ENCODE measurements around the gene DTYMK.

Gene DTYMK

DNA sequence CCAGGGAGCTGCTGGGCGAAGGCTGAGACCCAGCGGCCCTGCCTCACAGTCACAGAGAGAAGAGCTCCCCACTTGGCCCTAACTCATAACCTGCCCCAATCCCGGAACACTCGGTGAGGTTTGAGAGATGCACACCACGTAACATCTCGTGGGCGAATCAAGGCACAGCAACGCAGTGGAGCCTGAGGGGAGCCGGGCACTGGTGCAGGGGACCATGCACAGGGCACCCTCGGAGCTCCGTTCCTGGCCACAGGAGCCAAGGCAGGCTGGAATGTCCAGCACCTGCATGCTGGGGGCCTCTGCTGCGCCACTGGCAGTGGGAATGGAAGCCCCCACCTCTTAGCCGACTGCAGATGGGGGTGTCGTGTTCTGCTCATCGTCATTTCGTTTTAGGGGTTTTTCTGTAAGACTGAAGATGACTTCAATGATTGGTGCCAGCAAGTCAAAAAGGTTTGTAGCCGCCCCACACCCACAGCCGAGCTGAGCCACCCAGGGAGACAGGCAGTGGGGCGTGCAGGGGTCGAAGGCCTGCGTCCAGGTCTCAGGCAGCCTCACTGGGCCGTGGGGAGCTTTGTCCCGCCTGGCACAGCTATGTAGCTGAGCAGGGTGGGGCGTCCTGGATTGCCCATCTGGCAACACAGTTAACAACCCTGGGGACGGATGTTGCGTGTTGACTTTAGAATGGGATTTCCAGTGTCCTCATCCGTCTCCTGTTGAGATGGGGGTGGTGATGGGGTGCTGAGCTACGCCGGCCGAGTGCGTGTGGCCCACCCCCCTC is 16.1 kb downstream of the DTYMK start:
- Histone ChIP-seq H3K36me3 (ENCODE audit: insufficient read depth, low read length) (peaks cover 71% of the 10 kb centered on the region), H3K4me3 (ENCODE audit: low read depth, low read length, poor library complexity, severe bottlenecking) (no peak overlapping the region), H3K9me3 (ENCODE audit: low read length) (no peaks in the 10 kb centered on the region), H3K27ac (ENCODE audit: low read depth, low read length, poor library complexity, severe bottlenecking) (no peak overlapping the region), H3K4me1 (ENCODE audit: insufficient read depth, low read length, severe bottlenecking) (no peaks in the 10 kb centered on the region), H2AFZ (ENCODE audit: low read length) (no peak overlapping the region), H3K9ac (ENCODE audit: low read length) (no peak overlapping the region), H3K4me2 (ENCODE audit: low read length) (no peak overlapping the region), H4K20me1 (ENCODE audit: insufficient read depth, low read length) (no peaks in the 10 kb centered on the region), H3K27me3 (ENCODE audit: insufficient read depth, low read length) (no peaks in the 10 kb centered on the region), H3K79me2 (ENCODE audit: insufficient read depth, low read length) (no peaks in the 10 kb centered on the region), H3K9me2 (ENCODE audit: low read depth, low read length) (no peaks in the 10 kb centered on the region), H3F3A (ENCODE audit: insufficient read depth, low read length) (no peaks in the 10 kb centered on the region)
- no peak for TF ChIP-seq EZH2 (IDR thresholded peaks at IDR 0.05; ENCODE audit: borderline replicate concordance, low read length)
- TF ChIP-seq, protein P1, sequence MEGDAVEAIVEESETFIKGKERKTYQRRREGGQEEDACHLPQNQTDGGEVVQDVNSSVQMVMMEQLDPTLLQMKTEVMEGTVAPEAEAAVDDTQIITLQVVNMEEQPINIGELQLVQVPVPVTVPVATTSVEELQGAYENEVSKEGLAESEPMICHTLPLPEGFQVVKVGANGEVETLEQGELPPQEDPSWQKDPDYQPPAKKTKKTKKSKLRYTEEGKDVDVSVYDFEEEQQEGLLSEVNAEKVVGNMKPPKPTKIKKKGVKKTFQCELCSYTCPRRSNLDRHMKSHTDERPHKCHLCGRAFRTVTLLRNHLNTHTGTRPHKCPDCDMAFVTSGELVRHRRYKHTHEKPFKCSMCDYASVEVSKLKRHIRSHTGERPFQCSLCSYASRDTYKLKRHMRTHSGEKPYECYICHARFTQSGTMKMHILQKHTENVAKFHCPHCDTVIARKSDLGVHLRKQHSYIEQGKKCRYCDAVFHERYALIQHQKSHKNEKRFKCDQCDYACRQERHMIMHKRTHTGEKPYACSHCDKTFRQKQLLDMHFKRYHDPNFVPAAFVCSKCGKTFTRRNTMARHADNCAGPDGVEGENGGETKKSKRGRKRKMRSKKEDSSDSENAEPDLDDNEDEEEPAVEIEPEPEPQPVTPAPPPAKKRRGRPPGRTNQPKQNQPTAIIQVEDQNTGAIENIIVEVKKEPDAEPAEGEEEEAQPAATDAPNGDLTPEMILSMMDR (IDR thresholded peaks at IDR 0.05; ENCODE audit: low read length): no peak

DNA sequence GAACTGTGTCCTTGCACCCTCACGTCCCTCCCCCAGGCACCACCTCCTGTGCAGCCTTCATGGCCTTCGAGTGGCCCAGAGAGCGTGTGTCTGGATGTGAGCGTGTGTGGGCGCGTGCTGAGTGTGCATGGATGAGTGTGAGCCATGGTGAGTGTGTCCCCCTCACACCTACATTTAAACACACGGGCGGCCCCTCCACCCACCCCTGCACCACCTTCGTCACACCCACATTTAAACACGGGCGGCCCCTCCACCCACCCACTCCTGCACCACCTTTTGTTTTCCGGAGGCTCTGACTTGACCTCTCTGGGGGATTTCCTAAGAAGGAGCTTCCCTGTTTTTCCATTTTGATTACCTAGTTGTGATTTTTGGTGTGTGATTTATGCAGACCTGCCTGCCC is 17.8 kb downstream of the DTYMK start:
- Histone ChIP-seq H3K27ac (ENCODE audit: low read depth, low read length, poor library complexity, severe bottlenecking) (no peak overlapping the region), H3K79me2 (ENCODE audit: insufficient read depth, low read length) (no peaks in the 10 kb centered on the region), H3F3A (ENCODE audit: insufficient read depth, low read length) (no peaks in the 10 kb centered on the region), H3K4me2 (ENCODE audit: low read length) (no peak overlapping the region), H3K4me1 (ENCODE audit: insufficient read depth, low read length, severe bottlenecking) (no peaks in the 10 kb centered on the region), H3K9me3 (ENCODE audit: low read length) (no peaks in the 10 kb centered on the region), H2AFZ (ENCODE audit: low read length) (no peak overlapping the region), H4K20me1 (ENCODE audit: insufficient read depth, low read length) (no peaks in the 10 kb centered on the region), H3K36me3 (ENCODE audit: insufficient read depth, low read length) (peaks cover 64% of the 10 kb centered on the region), H3K27me3 (ENCODE audit: insufficient read depth, low read length) (no peaks in the 10 kb centered on the region), H3K4me3 (ENCODE audit: low read depth, low read length, poor library complexity, severe bottlenecking) (no peak overlapping the region), H3K9me2 (ENCODE audit: low read depth, low read length) (no peaks in the 10 kb centered on the region), H3K9ac (ENCODE audit: low read length) (no peak overlapping the region)
- TF ChIP-seq, protein P1 (IDR thresholded peaks at IDR 0.05; ENCODE audit: low read length): no peak
- no peak for TF ChIP-seq EZH2 (IDR thresholded peaks at IDR 0.05; ENCODE audit: borderline replicate concordance, low read length)

DNA sequence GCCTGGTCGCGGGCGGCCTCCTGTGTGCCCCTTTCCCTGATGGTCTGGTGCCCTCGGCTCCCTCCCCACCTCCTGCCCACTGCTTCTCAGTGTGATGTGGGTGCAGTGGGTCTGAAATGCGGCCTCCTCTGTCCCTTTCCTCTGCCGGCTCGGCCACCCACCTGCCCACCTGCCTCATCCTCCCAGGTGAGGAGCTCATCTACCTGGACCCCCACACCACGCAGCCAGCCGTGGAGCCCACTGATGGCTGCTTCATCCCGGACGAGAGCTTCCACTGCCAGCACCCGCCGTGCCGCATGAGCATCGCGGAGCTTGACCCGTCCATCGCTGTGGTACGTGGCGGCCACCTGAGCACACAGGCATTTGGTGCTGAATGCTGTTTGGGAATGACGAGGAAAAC is 18.3 kb downstream of the DTYMK start:
- no peak for TF ChIP-seq EZH2 (IDR thresholded peaks at IDR 0.05; ENCODE audit: borderline replicate concordance, low read length)
- H3F3A ChIP-seq (ENCODE audit: insufficient read depth, low read length): no peaks in the 10 kb centered on the region
- H3K4me2 ChIP-seq (ENCODE audit: low read length): no peak overlapping the region
- peaks cover 62% of the 10 kb centered on the region for H3K36me3 ChIP-seq (ENCODE audit: insufficient read depth, low read length)
- no peak overlapping the region for H3K27ac ChIP-seq (ENCODE audit: low read depth, low read length, poor library complexity, severe bottlenecking)
- no peaks in the 10 kb centered on the region for H3K79me2 ChIP-seq (ENCODE audit: insufficient read depth, low read length)
- no peak overlapping the region for H2AFZ ChIP-seq (ENCODE audit: low read length)
- H3K9ac ChIP-seq (ENCODE audit: low read length): no peak overlapping the region
- H3K27me3 ChIP-seq (ENCODE audit: insufficient read depth, low read length): no peaks in the 10 kb centered on the region
- no peaks in the 10 kb centered on the region for H3K9me3 ChIP-seq (ENCODE audit: low read length)
- H3K9me2 ChIP-seq (ENCODE audit: low read depth, low read length): no peaks in the 10 kb centered on the region
- H4K20me1 ChIP-seq (ENCODE audit: insufficient read depth, low read length): no peaks in the 10 kb centered on the region
- no peak overlapping the region for H3K4me3 ChIP-seq (ENCODE audit: low read depth, low read length, poor library complexity, severe bottlenecking)
- H3K4me1 ChIP-seq (ENCODE audit: insufficient read depth, low read length, severe bottlenecking): no peaks in the 10 kb centered on the region
